Suprapubic skin (tissue), 4 donors: ENCODE measurements around the gene PSENEN. TPM values are rescaled to one million over a fixed set of nuclear protein-coding genes. Genes with fewer than 3 reads are reported as not detected.

Experiments used
- DNase-seq, 2 donors: peaks; one replicate each; pipeline ENCODE4 v3.0.0-alpha.2; 2019; ENCODE audit warnings: low spot score in 2 of 2
- H3K27ac ChIP-seq: fragments of 200-600 bp; sonication (generic); one replicate; pipeline ENCODE4 v1.5.1; 2019
- H3K27me3 ChIP-seq: fragments of 200-600 bp; sonication (generic); one replicate; pipeline ENCODE4 v1.5.1; 2019
- H3K36me3 ChIP-seq: fragments of 200-600 bp; sonication (generic); one replicate; pipeline ENCODE4 v1.5.1; 2019
- H3K4me1 ChIP-seq: fragments of 200-600 bp; sonication (generic); one replicate; pipeline ENCODE4 v1.5.1; 2019
- H3K4me3 ChIP-seq: fragments of 200-600 bp; sonication (generic); one replicate; pipeline ENCODE4 v1.5.1; 2019; ENCODE audit warnings: mild to moderate bottlenecking
- H3K9me3 ChIP-seq: fragments of 200-600 bp; sonication (generic); one replicate; pipeline ENCODE4 v1.5.1; 2019
- EP300 ChIP-seq: sonication (generic); formaldehyde crosslinking; IDR thresholded peaks from one replicate; pipeline ENCODE4 v1.6.1; 2017; ENCODE audit warnings: antibody characterized with exemption
- POLR2A ChIP-seq, 2 donors: fragments of 450-650 bp; IDR thresholded peaks; one replicate each; pipeline ENCODE4 v1.6.1; 2017; ENCODE audit warnings: antibody characterized with exemption in 2 of 2, mild to moderate bottlenecking in 2 of 2, moderate library complexity in 2 of 2
- POLR2AphosphoS5 ChIP-seq, 3 donors: sonication (generic); formaldehyde crosslinking; IDR thresholded peaks; one replicate each; pipeline ENCODE4 v1.6.1; 2017; ENCODE audit warnings: antibody characterized with exemption in 3 of 3
- WGBS: methylation state at CpG from one replicate; pipeline ENCODE4 v1.1.5; 2018; 5-methylcytosine and 5-hydroxymethylcytosine counted together
- total RNA-seq, 4 donors: library from RNA; depleted of rRNA; stranded (reverse); fragments of >200 nt; gene quantifications; one replicate each; pipeline ENCODE4 v1.1.0, GENCODE V29; 2016
- TF ChIP-seq, protein P1 (sequence below), 2 donors: fragments of 200-600 bp in 1 of 2; fragments of 450-650 bp in 1 of 2; sonication (generic) in 1 of 2; IDR thresholded peaks; one replicate each; pipeline ENCODE4 v1.5.1; 2016 to 2019; ENCODE audit warnings: antibody characterized with exemption in 2 of 2, mild to moderate bottlenecking in 1 of 2, moderate library complexity in 1 of 2

PSENEN gene
- total RNA-seq, 4 donors from 2014 or later = 27.1 to 57.2 (median 42.4) TPM

GRCh38 chr19:35780058-35780457 is 34.6 kb downstream of the PSENEN start:
- Histone ChIP-seq H3K27ac (no peak overlapping the region), H3K9me3 (no peaks in the 10 kb centered on the region), H3K4me1 (peaks cover 13% of the 10 kb centered on the region), H3K27me3 (no peaks in the 10 kb centered on the region), H3K36me3 (peaks cover 44% of the 10 kb centered on the region), H3K4me3 (no peak overlapping the region)
- 95% methylated on average over 13 of the region's 16 CpGs for WGBS
- no peak for DNase-seq
- TF ChIP-seq POLR2A (IDR thresholded peaks at IDR 0.05) (no peak), EP300 (no peak), POLR2AphosphoS5 (IDR thresholded peaks at IDR 0.05) (no peak)
- TF ChIP-seq, protein P1, sequence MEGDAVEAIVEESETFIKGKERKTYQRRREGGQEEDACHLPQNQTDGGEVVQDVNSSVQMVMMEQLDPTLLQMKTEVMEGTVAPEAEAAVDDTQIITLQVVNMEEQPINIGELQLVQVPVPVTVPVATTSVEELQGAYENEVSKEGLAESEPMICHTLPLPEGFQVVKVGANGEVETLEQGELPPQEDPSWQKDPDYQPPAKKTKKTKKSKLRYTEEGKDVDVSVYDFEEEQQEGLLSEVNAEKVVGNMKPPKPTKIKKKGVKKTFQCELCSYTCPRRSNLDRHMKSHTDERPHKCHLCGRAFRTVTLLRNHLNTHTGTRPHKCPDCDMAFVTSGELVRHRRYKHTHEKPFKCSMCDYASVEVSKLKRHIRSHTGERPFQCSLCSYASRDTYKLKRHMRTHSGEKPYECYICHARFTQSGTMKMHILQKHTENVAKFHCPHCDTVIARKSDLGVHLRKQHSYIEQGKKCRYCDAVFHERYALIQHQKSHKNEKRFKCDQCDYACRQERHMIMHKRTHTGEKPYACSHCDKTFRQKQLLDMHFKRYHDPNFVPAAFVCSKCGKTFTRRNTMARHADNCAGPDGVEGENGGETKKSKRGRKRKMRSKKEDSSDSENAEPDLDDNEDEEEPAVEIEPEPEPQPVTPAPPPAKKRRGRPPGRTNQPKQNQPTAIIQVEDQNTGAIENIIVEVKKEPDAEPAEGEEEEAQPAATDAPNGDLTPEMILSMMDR (IDR thresholded peaks at IDR 0.05) = no peak

GRCh38 chr19:35780717-35781116 is 35.3 kb downstream of the PSENEN start:
- 98% methylated on average over 9 of the region's 20 CpGs for WGBS
- TF ChIP-seq POLR2A (IDR thresholded peaks at IDR 0.05) (no peak), POLR2AphosphoS5 (IDR thresholded peaks at IDR 0.05) (no peak), EP300 (no peak)
- TF ChIP-seq, protein P1 (IDR thresholded peaks at IDR 0.05) = no peak
- Histone ChIP-seq H3K27me3 (no peaks in the 10 kb centered on the region), H3K9me3 (no peaks in the 10 kb centered on the region), H3K36me3 (peaks cover 48% of the 10 kb centered on the region), H3K4me3 (no peak overlapping the region), H3K4me1 (peaks cover 9% of the 10 kb centered on the region), H3K27ac (no peak overlapping the region)
- peak in 1 of 2 donors; percentile 59 for DNase-seq

GRCh38 chr19:35781650-35782049 is 36.2 kb downstream of the PSENEN start:
- no peaks in the 10 kb centered on the region for H3K27me3 ChIP-seq
- 87% methylated on average over 9 of the region's 9 CpGs for WGBS
- H3K27ac ChIP-seq = no peak overlapping the region
- DNase-seq = no peak
- no peaks in the 10 kb centered on the region for H3K4me1 ChIP-seq
- H3K4me3 ChIP-seq = no peak overlapping the region
- H3K9me3 ChIP-seq = no peaks in the 10 kb centered on the region
- no peak for TF ChIP-seq POLR2A (IDR thresholded peaks at IDR 0.05)
- TF ChIP-seq POLR2AphosphoS5 (IDR thresholded peaks at IDR 0.05) = no peak
- TF ChIP-seq, protein P1 (IDR thresholded peaks at IDR 0.05) = no peak
- TF ChIP-seq EP300 = no peak
- H3K36me3 ChIP-seq = peaks cover 53% of the 10 kb centered on the region

GRCh38 chr19:35782589-35782988 is 37.1 kb downstream of the PSENEN start:
- peak in 1 of 2 donors; percentile 60 for DNase-seq
- no peaks in the 10 kb centered on the region for H3K4me1 ChIP-seq
- TF ChIP-seq EP300 (no peak), POLR2A (IDR thresholded peaks at IDR 0.05) (no peak), POLR2AphosphoS5 (IDR thresholded peaks at IDR 0.05) (no peak)
- TF ChIP-seq, protein P1 (IDR thresholded peaks at IDR 0.05) = no peak
- no peak overlapping the region for H3K4me3 ChIP-seq
- no peaks in the 10 kb centered on the region for H3K9me3 ChIP-seq
- 96% methylated on average over 8 of the region's 12 CpGs for WGBS
- no peaks in the 10 kb centered on the region for H3K27me3 ChIP-seq
- no peak overlapping the region for H3K27ac ChIP-seq
- peaks cover 56% of the 10 kb centered on the region for H3K36me3 ChIP-seq

GRCh38 chr19:35783469-35784434 is 38.3 kb downstream of the PSENEN start:
- WGBS = 85% methylated on average over 27 of the region's 28 CpGs

More at GRCh38 chr19:35783469-35784434, 38.3 kb downstream of the PSENEN start:
- Histone ChIP-seq H3K36me3 (peaks cover 56% of the 10 kb centered on the region), H3K4me3 (no peak overlapping the region), H3K27ac (no peak overlapping the region), H3K4me1 (no peaks in the 10 kb centered on the region), H3K9me3 (no peaks in the 10 kb centered on the region), H3K27me3 (no peaks in the 10 kb centered on the region)
- TF ChIP-seq EP300 (no peak), POLR2A (IDR thresholded peaks at IDR 0.05) (no peak), POLR2AphosphoS5 (IDR thresholded peaks at IDR 0.05) (no peak)
- TF ChIP-seq, protein P1 (IDR thresholded peaks at IDR 0.05) = no peak
- DNase-seq = no peak
